Measurements from ENCODE around the gene COX4I1.

Gene COX4I1

GRCh38 chr16:85842435-85842834, 42.9 kb downstream of the COX4I1 start:
- no peak for DNase-seq

- DNase-seq, result no peak
Observed at GRCh38 chr16:85842848-85843247, 43.4 kb downstream of the COX4I1 start.

- no peak for DNase-seq
Observed at GRCh38 chr16:85843471-85844168, 44.1 kb downstream of the COX4I1 start.

- DNase-seq, result no peak
Observed at GRCh38 chr16:85844169-85844481, 44.6 kb downstream of the COX4I1 start.

- DNase-seq, result peak; percentile 50 to 70 (median 66)
Observed at GRCh38 chr16:85844786-85845185, 45.3 kb downstream of the COX4I1 start.

GRCh38 chr16:85845266-85845665, 45.8 kb downstream of the COX4I1 start:
- no peak for DNase-seq

GRCh38 chr16:85846461-85846860, 47.0 kb downstream of the COX4I1 start:
- no peak for DNase-seq

- no peak for DNase-seq
Observed at GRCh38 chr16:85847036-85847435, 47.5 kb downstream of the COX4I1 start.

- DNase-seq, result no peak
Observed at GRCh38 chr16:85847681-85848601, 48.4 kb downstream of the COX4I1 start.

- no peak for DNase-seq
Observed at GRCh38 chr16:85848986-85849385, 49.5 kb downstream of the COX4I1 start.

GRCh38 chr16:85849388-85849787, 49.9 kb downstream of the COX4I1 start:
- DNase-seq, result no peak

- DNase-seq, result peak in 1 of 4 experiments; percentile 10
Observed at GRCh38 chr16:85850344-85850880, 50.9 kb downstream of the COX4I1 start.

- peak in 3 of 4 experiments; percentile 26 to 36 (median 26) for DNase-seq
Observed at GRCh38 chr16:85851034-85851785, 51.7 kb downstream of the COX4I1 start.

- DNase-seq, result peak; percentile 65 to 90 (median 76)
Observed at GRCh38 chr16:85853547-85854545, 54.4 kb downstream of the COX4I1 start.

GRCh38 chr16:85854935-85855334, 55.4 kb downstream of the COX4I1 start:
- DNase-seq, result no peak

GRCh38 chr16:85856079-85856478, 56.6 kb downstream of the COX4I1 start:
- no peak for DNase-seq

- peak in 3 of 4 experiments; percentile 66 to 75 (median 68) for DNase-seq
Observed at GRCh38 chr16:85856585-85856984, 57.1 kb downstream of the COX4I1 start.
